Measurements from ENCODE around the gene TMEM174.

The TMEM174 gene

DNA sequence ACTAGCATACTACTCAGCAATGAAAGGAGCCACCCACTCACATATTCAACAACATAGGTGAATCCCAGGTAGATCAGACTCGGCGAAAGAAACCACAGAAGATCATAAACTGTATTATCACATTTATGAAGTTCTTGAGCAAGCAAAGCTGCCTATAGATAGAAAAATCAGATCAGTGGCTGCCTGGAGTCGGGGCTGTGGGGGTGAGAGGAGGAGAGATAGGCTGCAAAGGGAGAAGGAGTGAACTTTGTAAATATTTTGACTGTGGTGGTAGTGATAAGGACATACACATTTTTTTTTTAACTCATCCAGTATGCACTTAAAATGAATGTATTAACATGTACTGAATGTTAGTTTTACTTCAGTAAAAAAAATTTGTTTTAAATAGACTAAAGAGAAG is 23.5 kb upstream of the TMEM174 start:
- TF ChIP-seq, protein P1, sequence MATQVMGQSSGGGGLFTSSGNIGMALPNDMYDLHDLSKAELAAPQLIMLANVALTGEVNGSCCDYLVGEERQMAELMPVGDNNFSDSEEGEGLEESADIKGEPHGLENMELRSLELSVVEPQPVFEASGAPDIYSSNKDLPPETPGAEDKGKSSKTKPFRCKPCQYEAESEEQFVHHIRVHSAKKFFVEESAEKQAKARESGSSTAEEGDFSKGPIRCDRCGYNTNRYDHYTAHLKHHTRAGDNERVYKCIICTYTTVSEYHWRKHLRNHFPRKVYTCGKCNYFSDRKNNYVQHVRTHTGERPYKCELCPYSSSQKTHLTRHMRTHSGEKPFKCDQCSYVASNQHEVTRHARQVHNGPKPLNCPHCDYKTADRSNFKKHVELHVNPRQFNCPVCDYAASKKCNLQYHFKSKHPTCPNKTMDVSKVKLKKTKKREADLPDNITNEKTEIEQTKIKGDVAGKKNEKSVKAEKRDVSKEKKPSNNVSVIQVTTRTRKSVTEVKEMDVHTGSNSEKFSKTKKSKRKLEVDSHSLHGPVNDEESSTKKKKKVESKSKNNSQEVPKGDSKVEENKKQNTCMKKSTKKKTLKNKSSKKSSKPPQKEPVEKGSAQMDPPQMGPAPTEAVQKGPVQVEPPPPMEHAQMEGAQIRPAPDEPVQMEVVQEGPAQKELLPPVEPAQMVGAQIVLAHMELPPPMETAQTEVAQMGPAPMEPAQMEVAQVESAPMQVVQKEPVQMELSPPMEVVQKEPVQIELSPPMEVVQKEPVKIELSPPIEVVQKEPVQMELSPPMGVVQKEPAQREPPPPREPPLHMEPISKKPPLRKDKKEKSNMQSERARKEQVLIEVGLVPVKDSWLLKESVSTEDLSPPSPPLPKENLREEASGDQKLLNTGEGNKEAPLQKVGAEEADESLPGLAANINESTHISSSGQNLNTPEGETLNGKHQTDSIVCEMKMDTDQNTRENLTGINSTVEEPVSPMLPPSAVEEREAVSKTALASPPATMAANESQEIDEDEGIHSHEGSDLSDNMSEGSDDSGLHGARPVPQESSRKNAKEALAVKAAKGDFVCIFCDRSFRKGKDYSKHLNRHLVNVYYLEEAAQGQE (IDR thresholded peaks at IDR 0.05; ENCODE audit: low read depth), result no peak
- no peak for TF ChIP-seq TAF1 (IDR thresholded peaks at IDR 0.05; ENCODE audit: low read depth)
- TF ChIP-seq TEAD4 (IDR thresholded peaks at IDR 0.05), result no peak
- no peak for TF ChIP-seq TCF12 (IDR thresholded peaks at IDR 0.05; ENCODE audit: low read depth)
- no peak for TF ChIP-seq NFIC (IDR thresholded peaks at IDR 0.05)

DNA sequence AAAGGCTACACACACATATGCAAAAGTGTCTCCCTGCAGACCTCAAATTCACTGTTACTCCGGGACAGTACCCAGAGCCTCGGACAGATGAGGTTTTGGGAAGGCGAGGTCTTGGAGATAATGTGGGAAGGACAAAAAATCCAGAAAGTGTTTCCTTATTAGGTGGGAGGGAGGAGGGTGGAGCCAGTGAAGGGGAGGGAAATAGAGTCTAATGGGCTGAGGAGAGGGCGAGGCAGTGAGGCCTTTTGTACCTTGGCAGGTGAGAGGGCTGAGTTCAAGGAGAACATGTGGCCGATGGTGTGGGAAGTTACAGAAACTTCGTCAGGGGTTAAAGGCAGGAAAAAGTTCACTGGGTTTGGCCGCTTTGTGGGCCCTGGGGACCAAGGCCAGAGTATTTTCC is 22.1 kb upstream of the TMEM174 start:
- TF ChIP-seq ZBTB7A (IDR thresholded peaks at IDR 0.05; ENCODE audit: low read depth), result no peak
- TF ChIP-seq, protein P2, sequence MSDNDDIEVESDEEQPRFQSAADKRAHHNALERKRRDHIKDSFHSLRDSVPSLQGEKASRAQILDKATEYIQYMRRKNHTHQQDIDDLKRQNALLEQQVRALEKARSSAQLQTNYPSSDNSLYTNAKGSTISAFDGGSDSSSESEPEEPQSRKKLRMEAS (IDR thresholded peaks at IDR 0.05), result no peak

DNA sequence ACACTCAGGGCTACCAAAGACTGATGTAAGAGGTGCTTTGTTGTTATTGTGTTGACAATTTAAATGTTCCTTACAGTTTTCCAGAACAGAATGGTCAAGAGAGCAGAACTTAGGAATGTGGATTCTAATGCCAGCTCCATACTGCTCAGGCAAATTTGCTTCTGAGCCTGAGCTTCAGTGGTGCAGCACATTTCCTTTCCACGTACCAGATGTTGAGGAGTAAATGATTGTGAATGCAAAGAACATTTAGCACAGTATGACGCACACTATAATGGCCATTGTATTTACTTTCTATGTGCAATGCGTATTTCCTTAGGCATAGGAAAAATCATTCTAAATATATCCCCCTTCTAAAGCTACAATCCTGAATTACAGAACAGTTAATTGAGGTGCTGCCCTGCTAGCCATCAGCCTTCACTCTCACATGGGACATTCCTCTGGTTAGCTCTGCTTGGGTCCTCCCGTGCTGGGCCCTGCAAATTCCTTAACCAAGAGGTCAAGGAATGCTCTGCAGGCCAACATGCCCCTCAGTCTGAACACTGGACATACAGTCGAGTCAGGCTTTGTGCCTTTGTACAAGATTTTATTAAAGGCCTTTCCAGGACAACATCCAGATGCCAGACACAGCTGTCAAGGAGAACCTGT is 21.1 kb upstream of the TMEM174 start:
- TF ChIP-seq TAF1 (IDR thresholded peaks at IDR 0.05; ENCODE audit: low read depth) (no peak), CEBPB (IDR thresholded peaks at IDR 0.05) (no peak), TEAD4 (IDR thresholded peaks at IDR 0.05) (no peak), EGR1 (IDR thresholded peaks at IDR 0.05) (no peak), RAD21 (IDR thresholded peaks at IDR 0.05; ENCODE audit: low read depth) (no peak), YY1 (IDR thresholded peaks at IDR 0.05; ENCODE audit: low read depth) (no peak), CREB1 (IDR thresholded peaks at IDR 0.05; ENCODE audit: low read depth) (no peak), FOXM1 (IDR thresholded peaks at IDR 0.05; ENCODE audit: borderline replicate concordance, low read depth) (no peak), NFIC (IDR thresholded peaks at IDR 0.05) (no peak), TCF12 (IDR thresholded peaks at IDR 0.05; ENCODE audit: low read depth) (no peak)

DNA sequence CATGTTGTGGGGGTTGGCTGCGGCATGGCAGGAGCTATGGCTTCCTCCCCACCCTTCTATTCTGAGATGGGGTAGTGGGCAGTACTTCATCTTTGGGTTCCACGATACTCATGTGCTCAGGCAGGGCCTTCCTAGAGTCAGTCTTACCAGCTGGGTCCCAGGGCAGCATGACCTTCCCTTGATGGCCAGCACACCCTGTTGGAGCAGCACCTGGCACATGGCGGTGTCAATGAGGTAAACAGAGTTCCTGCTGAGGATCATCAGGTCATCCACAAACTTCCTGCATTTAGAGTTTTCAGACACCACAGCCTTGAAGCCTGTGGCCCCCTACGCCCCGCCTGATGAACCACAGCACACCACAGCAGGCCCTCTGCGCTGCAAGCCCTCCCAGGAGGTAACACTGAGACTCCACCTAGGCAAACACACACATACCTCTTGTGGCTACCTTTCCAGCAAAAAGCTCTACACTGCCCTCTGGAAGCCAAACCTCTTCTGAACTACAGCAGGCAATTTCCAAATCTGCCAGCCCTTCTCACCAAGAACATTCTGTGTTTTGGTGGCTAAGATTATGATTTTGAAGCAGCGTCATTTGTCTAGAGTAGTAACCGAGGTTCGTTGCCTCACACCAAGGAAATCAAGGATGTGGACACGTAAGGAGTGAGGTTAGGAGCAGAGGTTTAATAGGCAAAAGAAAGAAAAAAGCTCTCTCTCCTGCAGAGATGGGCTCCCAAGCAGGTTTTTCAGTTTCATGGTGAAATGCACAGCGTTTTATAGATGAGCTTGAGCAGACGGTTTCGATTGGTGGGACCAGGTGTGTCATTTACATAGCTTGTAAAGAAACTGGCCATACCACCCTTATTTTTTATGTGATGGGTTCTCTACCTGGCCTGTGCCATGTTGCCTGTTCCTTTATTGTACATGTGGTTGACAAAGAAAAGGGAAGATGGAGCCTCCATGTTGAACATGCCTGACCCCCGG is 20.3 kb upstream of the TMEM174 start:
- TF ChIP-seq, protein P2 (IDR thresholded peaks at IDR 0.05), result no peak
- no peak for TF ChIP-seq TEAD4 (IDR thresholded peaks at IDR 0.05)
- TF ChIP-seq, protein P3, sequence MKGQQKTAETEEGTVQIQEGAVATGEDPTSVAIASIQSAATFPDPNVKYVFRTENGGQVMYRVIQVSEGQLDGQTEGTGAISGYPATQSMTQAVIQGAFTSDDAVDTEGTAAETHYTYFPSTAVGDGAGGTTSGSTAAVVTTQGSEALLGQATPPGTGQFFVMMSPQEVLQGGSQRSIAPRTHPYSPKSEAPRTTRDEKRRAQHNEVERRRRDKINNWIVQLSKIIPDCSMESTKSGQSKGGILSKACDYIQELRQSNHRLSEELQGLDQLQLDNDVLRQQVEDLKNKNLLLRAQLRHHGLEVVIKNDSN (IDR thresholded peaks at IDR 0.05), result no peak
- peak; percentile 51 for TF ChIP-seq RAD21 (IDR thresholded peaks at IDR 0.05; ENCODE audit: low read depth)
- no peak for TF ChIP-seq ZBTB7A (IDR thresholded peaks at IDR 0.05; ENCODE audit: low read depth)

DNA sequence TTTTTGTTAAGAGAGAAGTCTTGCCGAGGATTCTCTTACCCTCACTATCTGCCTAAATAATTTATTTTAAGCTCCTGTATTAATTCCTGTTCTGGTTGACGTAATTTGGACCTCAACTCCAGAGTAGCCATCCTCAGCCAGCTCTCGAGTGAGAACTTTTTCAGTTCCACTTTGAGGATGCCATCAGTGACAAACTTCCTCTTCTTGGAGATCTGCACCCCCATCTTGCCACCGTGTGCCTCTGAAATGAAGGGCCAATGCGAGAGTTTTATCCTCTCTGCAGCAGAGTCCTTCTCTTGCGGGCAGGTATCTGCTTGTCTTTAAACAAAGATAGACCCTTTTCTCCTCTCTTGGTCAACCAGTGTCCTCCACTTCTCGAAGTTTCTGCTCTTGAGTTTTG is 19.5 kb upstream of the TMEM174 start:
- no peak for TF ChIP-seq FOXM1 (IDR thresholded peaks at IDR 0.05; ENCODE audit: borderline replicate concordance, low read depth)
- no peak for TF ChIP-seq CEBPB (IDR thresholded peaks at IDR 0.05)
- no peak for TF ChIP-seq NFIC (IDR thresholded peaks at IDR 0.05)
- TF ChIP-seq EGR1 (IDR thresholded peaks at IDR 0.05), result no peak
- TF ChIP-seq, protein P1 (IDR thresholded peaks at IDR 0.05; ENCODE audit: low read depth), result no peak
- TF ChIP-seq YY1 (IDR thresholded peaks at IDR 0.05; ENCODE audit: low read depth), result no peak
- TF ChIP-seq, protein P3 (IDR thresholded peaks at IDR 0.05), result no peak
- TF ChIP-seq TCF12 (IDR thresholded peaks at IDR 0.05; ENCODE audit: low read depth), result no peak
- no peak for TF ChIP-seq TEAD4 (IDR thresholded peaks at IDR 0.05)
- no peak for TF ChIP-seq TAF1 (IDR thresholded peaks at IDR 0.05; ENCODE audit: low read depth)
- no peak for TF ChIP-seq RAD21 (IDR thresholded peaks at IDR 0.05; ENCODE audit: low read depth)
- TF ChIP-seq EP300 (IDR thresholded peaks at IDR 0.05; ENCODE audit: borderline replicate concordance), result no peak
- TF ChIP-seq CREB1 (IDR thresholded peaks at IDR 0.05; ENCODE audit: low read depth), result no peak
- TF ChIP-seq, protein P2 (IDR thresholded peaks at IDR 0.05), result no peak
- TF ChIP-seq ZBTB7A (IDR thresholded peaks at IDR 0.05; ENCODE audit: low read depth), result no peak

Measured in Ishikawa (cell line).